Measurements from ENCODE around the gene ABCB8.

DNA sequence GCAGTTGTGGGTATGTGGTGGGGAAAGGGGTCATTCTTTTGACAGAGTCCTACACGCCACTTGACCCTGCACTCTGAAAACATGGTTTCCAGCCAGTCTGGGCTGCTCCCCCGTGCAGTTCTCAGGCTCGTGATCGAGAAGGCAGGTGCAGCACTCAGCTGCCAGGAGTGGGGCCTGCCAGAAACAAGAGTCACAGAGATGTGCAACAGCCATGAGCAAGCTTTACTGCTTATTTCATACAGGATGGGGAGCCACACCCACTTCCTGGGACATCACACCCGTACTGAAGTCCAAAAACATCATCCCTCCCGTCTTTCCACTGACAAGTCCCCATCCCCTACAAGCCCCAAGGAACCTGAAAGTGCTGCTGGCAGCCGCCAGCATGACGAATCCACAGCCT lies 13.3 kb upstream of the ABCB8 start:
- TF ChIP-seq, protein P1, sequence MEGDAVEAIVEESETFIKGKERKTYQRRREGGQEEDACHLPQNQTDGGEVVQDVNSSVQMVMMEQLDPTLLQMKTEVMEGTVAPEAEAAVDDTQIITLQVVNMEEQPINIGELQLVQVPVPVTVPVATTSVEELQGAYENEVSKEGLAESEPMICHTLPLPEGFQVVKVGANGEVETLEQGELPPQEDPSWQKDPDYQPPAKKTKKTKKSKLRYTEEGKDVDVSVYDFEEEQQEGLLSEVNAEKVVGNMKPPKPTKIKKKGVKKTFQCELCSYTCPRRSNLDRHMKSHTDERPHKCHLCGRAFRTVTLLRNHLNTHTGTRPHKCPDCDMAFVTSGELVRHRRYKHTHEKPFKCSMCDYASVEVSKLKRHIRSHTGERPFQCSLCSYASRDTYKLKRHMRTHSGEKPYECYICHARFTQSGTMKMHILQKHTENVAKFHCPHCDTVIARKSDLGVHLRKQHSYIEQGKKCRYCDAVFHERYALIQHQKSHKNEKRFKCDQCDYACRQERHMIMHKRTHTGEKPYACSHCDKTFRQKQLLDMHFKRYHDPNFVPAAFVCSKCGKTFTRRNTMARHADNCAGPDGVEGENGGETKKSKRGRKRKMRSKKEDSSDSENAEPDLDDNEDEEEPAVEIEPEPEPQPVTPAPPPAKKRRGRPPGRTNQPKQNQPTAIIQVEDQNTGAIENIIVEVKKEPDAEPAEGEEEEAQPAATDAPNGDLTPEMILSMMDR (IDR thresholded peaks at IDR 0.05), result no peak
- TF ChIP-seq YY1 (IDR thresholded peaks at IDR 0.05; ENCODE audit: low read depth) (no peak), GATA2 (CRISPR knock-in tag; IDR thresholded peaks at IDR 0.05) (no peak), POLR2AphosphoS5 (IDR thresholded peaks at IDR 0.05; ENCODE audit: low read depth, low read length) (no peak), TEAD4 (IDR thresholded peaks at IDR 0.05; ENCODE audit: borderline replicate concordance, insufficient read depth) (no peak), EZH2phosphoT487 (IDR thresholded peaks at IDR 0.05; ENCODE audit: borderline replicate concordance, low read depth) (no peak), RCOR1 (IDR thresholded peaks at IDR 0.05; ENCODE audit: low read length) (no peak)
- TF ChIP-seq, protein P2, sequence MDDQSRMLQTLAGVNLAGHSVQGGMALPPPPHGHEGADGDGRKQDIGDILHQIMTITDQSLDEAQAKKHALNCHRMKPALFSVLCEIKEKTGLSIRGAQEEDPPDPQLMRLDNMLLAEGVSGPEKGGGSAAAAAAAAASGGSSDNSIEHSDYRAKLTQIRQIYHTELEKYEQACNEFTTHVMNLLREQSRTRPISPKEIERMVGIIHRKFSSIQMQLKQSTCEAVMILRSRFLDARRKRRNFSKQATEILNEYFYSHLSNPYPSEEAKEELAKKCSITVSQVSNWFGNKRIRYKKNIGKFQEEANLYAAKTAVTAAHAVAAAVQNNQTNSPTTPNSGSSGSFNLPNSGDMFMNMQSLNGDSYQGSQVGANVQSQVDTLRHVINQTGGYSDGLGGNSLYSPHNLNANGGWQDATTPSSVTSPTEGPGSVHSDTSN (IDR thresholded peaks at IDR 0.05), result no peak

Data from SK-N-SH (cell line).